Measurements from ENCODE around the gene EIF5A2.
"Not testable (repeated sequence)": the region's sequence is repeated elsewhere in the genome, so short reads cannot be mapped to it uniquely, and the experiment has no call there.

The EIF5A2 gene

GRCh38 chr3:170909129-170909903 lies 879 bp upstream of the EIF5A2 start:
- Mint-ChIP-seq H3K9me3 (ENCODE audit: low read depth) (peaks cover 4% of the 10 kb centered on the region), H3K4me1 (ENCODE audit: low read depth) (peaks cover 24% of the 10 kb centered on the region), H3K27me3 (no peaks in the 10 kb centered on the region), H3K27ac (no peak overlapping the region), H3K4me3 (peak overlapping the region; percentile 95), H3K36me3 (no peaks in the 10 kb centered on the region)

GRCh38 chr3:170907637-170908234 lies 701 bp downstream of the EIF5A2 start:
- Mint-ChIP-seq H3K27me3 (no peaks in the 10 kb centered on the region), H3K4me1 (ENCODE audit: low read depth) (peaks cover 24% of the 10 kb centered on the region), H3K4me3 (peak overlapping the region; percentile 95), H3K36me3 (peaks cover 4% of the 10 kb centered on the region), H3K9me3 (ENCODE audit: low read depth) (peaks cover 4% of the 10 kb centered on the region), H3K27ac (no peak overlapping the region)

- Mint-ChIP-seq H3K9me3 (ENCODE audit: low read depth) (peaks cover 4% of the 10 kb centered on the region), H3K4me1 (ENCODE audit: low read depth) (peaks cover 24% of the 10 kb centered on the region), H3K36me3 (peaks cover 10% of the 10 kb centered on the region), H3K27ac (no peak overlapping the region), H3K27me3 (no peaks in the 10 kb centered on the region), H3K4me3 (no peak overlapping the region)
Measured at GRCh38 chr3:170905862-170906261, 2.6 kb downstream of the EIF5A2 start.

- Mint-ChIP-seq H3K27me3 (no peaks in the 10 kb centered on the region), H3K36me3 (peaks cover 19% of the 10 kb centered on the region), H3K9me3 (ENCODE audit: low read depth) (no peaks in the 10 kb centered on the region), H3K4me1 (ENCODE audit: low read depth) (peaks cover 18% of the 10 kb centered on the region), H3K27ac (no peak overlapping the region), H3K4me3 (no peak overlapping the region)
Measured at GRCh38 chr3:170903123-170903522, 5.3 kb downstream of the EIF5A2 start.

GRCh38 chr3:170899455-170899854 lies 9.0 kb downstream of the EIF5A2 start:
- H3K9me3 Mint-ChIP-seq (ENCODE audit: low read depth), result no peaks in the 10 kb centered on the region
- peaks cover 34% of the 10 kb centered on the region for H3K36me3 Mint-ChIP-seq
- H3K4me3 Mint-ChIP-seq, result no peak overlapping the region
- no peaks in the 10 kb centered on the region for H3K27me3 Mint-ChIP-seq
- no peaks in the 10 kb centered on the region for H3K4me1 Mint-ChIP-seq (ENCODE audit: low read depth)
- H3K27ac Mint-ChIP-seq, result no peak overlapping the region

- no peak overlapping the region for H3K4me3 Mint-ChIP-seq
- H3K27ac Mint-ChIP-seq, result no peak overlapping the region
- no peaks in the 10 kb centered on the region for H3K4me1 Mint-ChIP-seq (ENCODE audit: low read depth)
- no peaks in the 10 kb centered on the region for H3K9me3 Mint-ChIP-seq (ENCODE audit: low read depth)
- peaks cover 32% of the 10 kb centered on the region for H3K36me3 Mint-ChIP-seq
- H3K27me3 Mint-ChIP-seq, result no peaks in the 10 kb centered on the region
Measured at GRCh38 chr3:170897978-170898377, 10.5 kb downstream of the EIF5A2 start.

- not testable (repeated sequence) for H3K27ac Mint-ChIP-seq; H3K4me1 Mint-ChIP-seq (ENCODE audit: low read depth); H3K9me3 Mint-ChIP-seq (ENCODE audit: low read depth); H3K4me3 Mint-ChIP-seq; H3K27me3 Mint-ChIP-seq
- peaks cover 31% of the 10 kb centered on the region for H3K36me3 Mint-ChIP-seq
Measured at GRCh38 chr3:170897199-170897598, 11.2 kb downstream of the EIF5A2 start.

- Mint-ChIP-seq H3K4me3 (no peak overlapping the region), H3K27ac (no peak overlapping the region), H3K36me3 (peaks cover 31% of the 10 kb centered on the region), H3K4me1 (ENCODE audit: low read depth) (no peaks in the 10 kb centered on the region), H3K27me3 (no peaks in the 10 kb centered on the region), H3K9me3 (ENCODE audit: low read depth) (no peaks in the 10 kb centered on the region)
Measured at GRCh38 chr3:170896781-170897180, 11.7 kb downstream of the EIF5A2 start.

GRCh38 chr3:170896333-170896732 lies 12.1 kb downstream of the EIF5A2 start:
- not testable (repeated sequence) for H3K9me3 Mint-ChIP-seq (ENCODE audit: low read depth); H3K4me1 Mint-ChIP-seq (ENCODE audit: low read depth); H3K27ac Mint-ChIP-seq; H3K27me3 Mint-ChIP-seq; H3K4me3 Mint-ChIP-seq
- H3K36me3 Mint-ChIP-seq, result peaks cover 30% of the 10 kb centered on the region

GRCh38 chr3:170893895-170894294 lies 14.5 kb downstream of the EIF5A2 start:
- no peak overlapping the region for H3K27ac Mint-ChIP-seq
- H3K36me3 Mint-ChIP-seq, result peaks cover 22% of the 10 kb centered on the region
- no peaks in the 10 kb centered on the region for H3K27me3 Mint-ChIP-seq
- H3K4me1 Mint-ChIP-seq (ENCODE audit: low read depth), result no peaks in the 10 kb centered on the region
- no peak overlapping the region for H3K4me3 Mint-ChIP-seq
- no peaks in the 10 kb centered on the region for H3K9me3 Mint-ChIP-seq (ENCODE audit: low read depth)

- Mint-ChIP-seq H3K27me3 (no peaks in the 10 kb centered on the region), H3K36me3 (peaks cover 5% of the 10 kb centered on the region), H3K4me1 (ENCODE audit: low read depth) (no peaks in the 10 kb centered on the region), H3K27ac (no peak overlapping the region), H3K4me3 (no peak overlapping the region), H3K9me3 (ENCODE audit: low read depth) (no peaks in the 10 kb centered on the region)
Measured at GRCh38 chr3:170889630-170890029, 18.8 kb downstream of the EIF5A2 start.

- H3K9me3 Mint-ChIP-seq (ENCODE audit: low read depth), result no peaks in the 10 kb centered on the region
- H3K4me1 Mint-ChIP-seq (ENCODE audit: low read depth), result no peaks in the 10 kb centered on the region
- H3K27ac Mint-ChIP-seq, result no peak overlapping the region
- peaks cover 5% of the 10 kb centered on the region for H3K36me3 Mint-ChIP-seq
- H3K4me3 Mint-ChIP-seq, result no peak overlapping the region
- peaks cover 2% of the 10 kb centered on the region for H3K27me3 Mint-ChIP-seq
Measured at GRCh38 chr3:170889132-170889531, 19.3 kb downstream of the EIF5A2 start.

GRCh38 chr3:170884109-170884930 lies 24.1 kb downstream of the EIF5A2 start:
- H3K9me3 Mint-ChIP-seq (ENCODE audit: low read depth); H3K4me1 Mint-ChIP-seq (ENCODE audit: low read depth); H3K27me3 Mint-ChIP-seq; H3K36me3 Mint-ChIP-seq; H3K4me3 Mint-ChIP-seq; H3K27ac Mint-ChIP-seq: not testable (repeated sequence)

GRCh38 chr3:170878688-170879087 lies 29.7 kb downstream of the EIF5A2 start:
- H3K27me3 Mint-ChIP-seq; H3K9me3 Mint-ChIP-seq (ENCODE audit: low read depth): not testable (repeated sequence)

GRCh38 chr3:170877311-170877710 lies 31.1 kb downstream of the EIF5A2 start:
- H3K9me3 Mint-ChIP-seq (ENCODE audit: low read depth); H3K27me3 Mint-ChIP-seq; H3K4me3 Mint-ChIP-seq; H3K27ac Mint-ChIP-seq; H3K36me3 Mint-ChIP-seq; H3K4me1 Mint-ChIP-seq (ENCODE audit: low read depth): not testable (repeated sequence)

More at GRCh38 chr3:170878688-170879087, 29.7 kb downstream of the EIF5A2 start:
- H3K4me3 Mint-ChIP-seq; H3K4me1 Mint-ChIP-seq (ENCODE audit: low read depth); H3K36me3 Mint-ChIP-seq; H3K27ac Mint-ChIP-seq: not testable (repeated sequence)
